Muscle of leg (tissue), 11 donors: Measurements from ENCODE around the gene CLEC3B. TPM values are rescaled to one million over a fixed set of nuclear protein-coding genes. Genes with fewer than 3 reads are reported as not detected.
A peak's percentile ranks its signal among the peaks of the same experiment; 100 is the strongest.

Experiments
- DNase-seq: peaks from one replicate; pipeline ENCODE4 v3.0.0; 2013
- H3K27ac ChIP-seq: one replicate; pipeline ENCODE4 v1.5.1; 2013; ENCODE audit warnings: mild to moderate bottlenecking, low read length, control low read depth
- H3K27me3 ChIP-seq: one replicate; pipeline ENCODE4 v1.6.1; 2013; ENCODE audit warnings: low read length; ENCODE audit not compliant: control insufficient read depth, insufficient read depth
- H3K36me3 ChIP-seq: one replicate; pipeline ENCODE4 v1.6.1; 2013; ENCODE audit warnings: low read length; ENCODE audit not compliant: control insufficient read depth, insufficient read depth
- H3K4me1 ChIP-seq: one replicate; pipeline ENCODE4 v1.6.1; 2013; ENCODE audit warnings: low read length; ENCODE audit not compliant: control insufficient read depth, insufficient read depth
- H3K4me3 ChIP-seq: one replicate; pipeline ENCODE4 v1.5.1; 2013; ENCODE audit warnings: low read length, control low read depth
- H3K9me3 ChIP-seq: replicated peaks from 2 replicates; pipeline ENCODE4 v1.6.1; 2013; ENCODE audit warnings: low read depth, low read length; ENCODE audit not compliant: control insufficient read depth
- WGBS: methylation state at CpG from one replicate; pipeline ENCODE4 v1.1.5; 2013; ENCODE audit warnings: missing lambda C conversion rate; ENCODE audit not compliant: insufficient coverage; 5-methylcytosine and 5-hydroxymethylcytosine counted together
- polyA plus RNA-seq, 8 donors: library from polyadenylated mRNA; unstranded; fragments of 120-200 nt; gene quantifications; one replicate each; pipeline versions ENCODE4 v1.2.1 to v1.2.3, GENCODE V29; 2013; ENCODE audit warnings: inconsistent platforms in 1 of 8, low replicate concordance in 1 of 8; ENCODE audit not compliant: insufficient read length in 8 of 8, insufficient read depth in 1 of 8
- total RNA-seq: library from RNA; stranded (reverse); fragments of 120-200 nt; gene quantifications from one replicate; pipeline ENCODE4 v1.2.4, GENCODE V29; 2013

Gene CLEC3B
- total and polyA plus RNA-seq, 9 donors: 79.2 to 184 (median 129) TPM

DNA sequence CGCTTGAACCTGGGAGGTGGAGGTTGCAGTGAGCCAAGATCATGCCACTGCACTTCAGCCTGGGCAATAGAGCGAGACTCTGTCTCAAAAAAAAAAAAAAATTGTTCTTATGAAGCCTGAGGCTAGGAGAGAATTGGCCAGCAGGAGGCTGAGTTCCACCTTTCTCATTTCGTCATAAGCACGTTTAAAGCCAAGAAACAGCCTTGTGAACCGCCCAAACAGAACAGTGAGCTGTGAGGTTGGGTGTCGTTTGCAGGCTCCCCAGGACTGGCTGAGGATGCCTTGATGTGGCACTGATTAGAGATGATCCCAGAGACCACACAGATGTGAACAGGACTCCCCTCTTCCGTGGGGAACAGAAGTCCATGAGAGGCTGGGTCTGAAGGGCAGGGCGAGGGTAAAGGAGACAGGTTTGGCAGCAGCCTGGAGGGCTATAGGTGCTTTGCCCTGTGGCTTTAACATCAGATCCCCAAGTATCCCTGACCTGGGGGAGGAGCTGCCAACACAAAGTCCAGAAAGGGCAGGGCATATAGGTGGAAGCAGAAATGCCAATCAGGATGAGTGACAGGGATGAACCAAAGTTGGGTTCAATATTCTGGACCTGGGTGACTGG is 52.9 kb downstream of the CLEC3B start:
- no peaks in the 10 kb centered on the region for H3K9me3 ChIP-seq
- no peaks in the 10 kb centered on the region for H3K36me3 ChIP-seq
- no peaks in the 10 kb centered on the region for H3K27me3 ChIP-seq
- H3K4me3 ChIP-seq: no peak overlapping the region
- no peak for DNase-seq
- H3K27ac ChIP-seq: no peak overlapping the region
- WGBS: 72% methylated on average over 6 of the region's 8 CpGs
- H3K4me1 ChIP-seq: peaks cover 9% of the 10 kb centered on the region

- peaks cover 9% of the 10 kb centered on the region for H3K4me1 ChIP-seq
- no peak overlapping the region for H3K27ac ChIP-seq
- no peak for DNase-seq
- no peaks in the 10 kb centered on the region for H3K9me3 ChIP-seq
- no CpG with 5 or more reads among the region's 1 CpG for WGBS
- H3K4me3 ChIP-seq: no peak overlapping the region
- no peaks in the 10 kb centered on the region for H3K27me3 ChIP-seq
- H3K36me3 ChIP-seq: no peaks in the 10 kb centered on the region
These were observed 53.6 kb downstream of the CLEC3B start for GRCh38 chr3:45079715-45080114.

DNA sequence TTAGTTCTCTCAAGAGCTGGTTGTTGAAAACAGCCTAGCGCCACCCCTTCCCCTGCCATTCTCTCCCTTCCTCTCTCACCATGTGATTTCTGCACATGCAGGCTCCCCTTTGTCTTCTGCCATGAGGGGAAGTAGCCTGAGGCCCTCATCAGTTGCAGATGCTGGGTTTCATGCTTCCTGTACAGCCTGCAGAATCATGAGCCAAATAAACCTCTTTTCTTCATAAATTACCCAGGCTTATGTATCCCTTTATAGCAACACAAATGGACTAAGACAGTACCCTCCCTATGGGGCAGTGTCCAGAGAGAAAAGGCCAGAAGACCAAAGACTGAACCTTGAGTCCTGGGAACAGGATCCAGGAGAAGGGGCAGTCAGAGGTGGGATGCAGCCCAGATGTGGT is 54.7 kb downstream of the CLEC3B start:
- Histone ChIP-seq H3K27me3 (no peaks in the 10 kb centered on the region), H3K36me3 (no peaks in the 10 kb centered on the region), H3K4me1 (peaks cover 9% of the 10 kb centered on the region), H3K4me3 (no peak overlapping the region), H3K27ac (no peak overlapping the region), H3K9me3 (no peaks in the 10 kb centered on the region)
- no peak for DNase-seq
- 57% methylated on average over 1 of the region's 1 CpG for WGBS

GRCh38 chr3:45081506-45082141 is 55.5 kb downstream of the CLEC3B start:
- no peak overlapping the region for H3K27ac ChIP-seq
- 100% methylated on average over 1 of the region's 2 CpGs for WGBS
- no peak for DNase-seq
- H3K4me3 ChIP-seq: no peak overlapping the region
- H3K27me3 ChIP-seq: no peaks in the 10 kb centered on the region
- H3K4me1 ChIP-seq: peaks cover 9% of the 10 kb centered on the region
- H3K9me3 ChIP-seq: no peaks in the 10 kb centered on the region
- no peaks in the 10 kb centered on the region for H3K36me3 ChIP-seq

GRCh38 chr3:45082142-45082538 is 56.0 kb downstream of the CLEC3B start:
- H3K4me3 ChIP-seq: no peak overlapping the region
- no peaks in the 10 kb centered on the region for H3K27me3 ChIP-seq
- no peaks in the 10 kb centered on the region for H3K36me3 ChIP-seq
- H3K4me1 ChIP-seq: peaks cover 9% of the 10 kb centered on the region
- WGBS: 21% methylated on average over 3 of the region's 5 CpGs
- peak; percentile 58 for DNase-seq
- H3K27ac ChIP-seq: no peak overlapping the region
- no peaks in the 10 kb centered on the region for H3K9me3 ChIP-seq

- H3K27me3 ChIP-seq: no peaks in the 10 kb centered on the region
- H3K4me1 ChIP-seq: peaks cover 9% of the 10 kb centered on the region
- no peaks in the 10 kb centered on the region for H3K36me3 ChIP-seq
- DNase-seq: no peak
- no peak overlapping the region for H3K4me3 ChIP-seq
- H3K9me3 ChIP-seq: no peaks in the 10 kb centered on the region
- 79% methylated on average over 5 of the region's 6 CpGs for WGBS
- H3K27ac ChIP-seq: no peak overlapping the region
These were observed 56.9 kb downstream of the CLEC3B start for GRCh38 chr3:45083023-45083422.

DNA sequence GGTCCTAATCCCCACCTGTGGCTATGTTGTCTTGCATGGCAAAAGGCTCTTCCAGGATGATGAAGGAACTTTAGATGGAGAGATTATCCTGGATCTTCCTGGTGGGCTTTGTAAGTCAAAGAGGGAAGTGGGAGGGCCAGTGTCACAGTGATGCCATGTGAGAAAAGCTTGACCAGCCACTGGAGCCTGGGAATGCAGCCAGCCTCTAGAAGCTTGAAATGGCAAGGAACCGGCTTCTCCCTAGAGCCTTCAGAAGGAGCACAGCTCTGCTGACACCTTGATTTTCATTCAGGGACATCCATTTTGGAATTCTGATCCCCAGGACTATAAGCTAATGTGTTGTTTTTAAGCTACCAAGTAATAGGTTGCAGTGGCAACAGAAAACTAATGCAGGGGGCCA is 58.3 kb downstream of the CLEC3B start:
- H3K4me3 ChIP-seq: no peak overlapping the region
- H3K36me3 ChIP-seq: no peaks in the 10 kb centered on the region
- DNase-seq: no peak
- H3K27me3 ChIP-seq: no peaks in the 10 kb centered on the region
- H3K4me1 ChIP-seq: peaks cover 13% of the 10 kb centered on the region
- no peaks in the 10 kb centered on the region for H3K9me3 ChIP-seq
- WGBS: 75% methylated on average over 1 of the region's 1 CpG
- no peak overlapping the region for H3K27ac ChIP-seq

DNA sequence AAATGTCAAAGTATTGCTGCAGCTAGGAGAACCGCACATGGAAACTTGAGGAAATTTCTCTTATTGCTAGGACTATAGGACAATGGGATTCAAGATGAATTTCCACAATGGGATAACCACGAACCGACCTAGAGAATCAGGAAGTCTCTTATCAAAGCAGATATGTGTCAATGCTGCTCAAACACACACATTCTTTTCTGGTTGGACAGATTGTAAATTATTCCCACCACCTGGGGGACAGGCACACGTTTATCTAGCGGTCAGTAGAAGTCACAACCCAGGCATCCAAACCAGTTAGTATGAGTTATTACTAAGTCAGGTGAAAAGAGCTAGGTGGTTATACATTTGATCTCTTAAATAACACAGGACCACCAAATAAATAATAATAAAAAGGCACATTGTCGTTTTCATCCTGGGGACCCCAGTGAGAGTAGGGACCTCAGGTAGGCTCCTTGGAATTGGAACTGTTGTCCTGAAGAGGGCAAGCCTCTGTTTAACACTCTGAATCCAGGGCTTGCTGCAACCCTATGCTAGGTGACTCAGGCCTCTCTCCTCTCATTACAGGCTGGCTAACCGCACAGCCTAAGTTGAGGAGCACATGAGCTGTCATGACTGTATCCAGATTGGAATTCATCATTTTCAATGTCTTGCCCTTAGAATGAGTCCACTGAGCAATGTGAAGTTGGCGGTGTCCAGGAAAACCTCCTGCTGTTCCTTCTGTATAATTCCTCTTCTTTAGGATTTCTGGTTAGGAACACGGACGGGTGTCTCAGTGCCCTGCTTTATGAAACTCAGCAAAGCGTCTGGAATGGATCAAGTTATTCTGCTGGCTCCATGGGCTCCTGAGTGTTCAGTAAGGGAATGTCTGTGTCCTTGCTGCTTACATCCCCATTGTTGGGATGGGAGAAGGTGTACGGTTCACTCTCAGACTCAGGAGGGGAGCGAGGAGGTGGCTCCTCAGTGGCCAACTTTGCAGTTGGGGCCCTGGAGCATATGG is 59.0 kb downstream of the CLEC3B start:
- H3K27ac ChIP-seq: no peak overlapping the region
- H3K4me1 ChIP-seq: peaks cover 13% of the 10 kb centered on the region
- H3K9me3 ChIP-seq: no peaks in the 10 kb centered on the region
- no peak overlapping the region for H3K4me3 ChIP-seq
- WGBS: 74% methylated on average over 5 of the region's 13 CpGs
- H3K36me3 ChIP-seq: no peaks in the 10 kb centered on the region
- H3K27me3 ChIP-seq: no peaks in the 10 kb centered on the region
- no peak for DNase-seq
